ENCODE measurements around the gene CCDC30.
"Not testable (repeated sequence)": the region's sequence is repeated elsewhere in the genome, so short reads cannot be mapped to it uniquely, and the experiment has no call there.

CCDC30 gene

DNA sequence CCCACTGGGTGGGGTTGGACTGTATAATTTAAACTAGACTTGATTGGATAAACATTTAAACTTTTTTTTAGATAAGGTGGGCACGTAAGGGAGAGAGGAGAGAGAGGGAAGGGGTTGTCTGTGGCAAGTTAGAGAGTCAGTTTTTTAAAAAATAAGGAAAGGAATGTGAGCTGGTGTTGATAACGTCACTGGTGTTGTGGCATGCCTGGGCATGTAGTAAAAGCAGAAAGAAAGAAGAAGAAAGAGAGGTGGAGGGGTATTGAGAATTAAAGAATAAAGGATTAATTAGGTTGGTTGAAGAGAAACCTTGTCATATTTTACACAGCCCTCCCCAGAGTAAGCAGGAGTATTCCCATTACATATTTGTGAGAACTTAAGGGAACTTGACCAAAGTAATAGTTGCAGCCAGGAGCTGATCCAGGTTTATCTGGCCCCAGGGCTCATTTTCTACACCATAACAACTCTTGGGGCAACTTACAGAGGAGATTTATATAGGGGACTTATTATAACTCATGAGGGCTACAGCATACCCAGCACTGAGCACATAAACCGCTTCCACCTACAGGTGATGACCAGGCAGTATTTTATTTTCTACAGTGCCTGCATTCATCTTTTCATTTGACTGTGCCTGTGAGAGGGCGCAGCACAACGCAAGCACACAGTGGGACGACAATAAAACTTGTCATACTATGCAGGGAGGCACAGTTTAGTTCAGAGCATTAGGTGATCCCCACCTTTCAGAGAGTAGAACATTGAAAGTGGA is 70.2 kb downstream of the CCDC30 start:
- no peak for DNase-seq

DNA sequence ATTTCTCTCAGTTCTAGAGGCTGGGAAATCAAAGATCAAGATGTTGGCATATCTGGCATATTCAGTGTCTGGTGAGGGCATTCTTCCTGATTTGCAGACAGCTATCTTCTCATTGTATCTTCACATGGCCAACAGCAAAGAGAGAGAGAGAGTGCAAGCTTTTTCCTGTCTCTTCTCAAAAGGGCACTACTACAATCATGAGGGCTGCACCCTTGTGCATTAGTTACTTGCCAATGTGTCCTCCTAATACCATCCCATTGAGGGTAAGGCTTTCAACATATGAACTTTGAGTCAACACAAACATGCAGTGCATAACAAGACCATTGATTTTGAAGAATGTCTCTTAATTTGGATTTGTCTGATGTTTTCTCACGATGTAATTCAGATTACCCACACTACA is 78.0 kb downstream of the CCDC30 start:
- no peak for DNase-seq

DNA sequence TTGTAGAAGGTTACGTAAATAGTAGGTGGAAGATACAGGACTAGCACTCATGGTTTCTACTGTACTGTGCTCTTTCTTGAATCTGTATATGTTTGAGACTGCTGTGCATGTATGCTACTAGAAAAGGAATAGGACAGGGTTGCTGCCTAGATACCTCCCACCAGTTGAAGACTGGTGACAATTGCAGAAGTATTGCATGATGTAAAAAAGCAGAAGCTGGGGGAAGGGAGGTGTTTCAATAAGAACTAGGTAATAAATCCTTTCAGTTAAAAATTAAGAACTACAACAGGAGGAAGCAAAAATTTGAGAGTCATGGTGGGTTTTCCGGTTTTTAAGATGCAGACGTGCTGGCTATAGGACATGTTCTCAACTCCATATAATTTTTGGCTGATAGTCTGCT is 88.1 kb downstream of the CCDC30 start:
- no peak for DNase-seq

DNA sequence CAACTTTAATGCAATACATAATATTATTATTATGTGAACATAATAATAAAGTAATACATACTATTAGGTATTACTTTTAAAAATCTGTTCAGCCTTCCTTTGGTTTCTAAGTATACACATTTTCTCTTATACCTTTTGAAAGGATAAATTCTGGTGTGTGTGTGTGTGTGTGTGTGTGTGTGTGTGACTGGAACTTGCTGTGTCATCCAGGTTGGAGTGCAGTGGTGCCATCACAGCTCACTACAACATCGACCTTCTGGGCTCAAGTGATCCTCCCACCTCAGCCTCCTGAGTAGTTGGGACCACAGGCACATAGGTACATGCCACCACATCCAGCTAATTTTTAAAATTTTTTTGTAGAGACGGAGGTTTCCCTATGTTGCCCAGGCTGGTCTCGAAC is 88.5 kb downstream of the CCDC30 start:
- no peak for DNase-seq

DNA sequence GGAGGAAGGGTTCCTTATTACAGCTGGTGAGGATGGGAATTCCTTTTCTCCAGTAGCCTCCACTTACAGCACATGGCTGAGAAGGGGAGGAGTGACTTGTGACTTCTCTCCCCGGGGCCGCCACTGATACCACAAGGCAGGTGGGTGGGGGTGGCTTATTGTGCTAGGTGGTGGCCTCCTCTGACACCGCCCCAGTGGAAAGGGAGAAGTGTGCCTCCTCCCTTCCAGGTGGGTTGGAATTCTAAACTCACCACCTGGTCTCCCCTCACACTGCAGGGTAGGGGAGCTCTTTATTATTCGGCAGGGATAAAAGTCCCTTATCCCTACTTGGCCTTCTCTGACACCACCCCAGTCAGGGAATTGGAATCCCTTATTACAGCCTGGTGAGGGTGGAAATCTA is 89.5 kb downstream of the CCDC30 start:
- DNase-seq = no peak

DNA sequence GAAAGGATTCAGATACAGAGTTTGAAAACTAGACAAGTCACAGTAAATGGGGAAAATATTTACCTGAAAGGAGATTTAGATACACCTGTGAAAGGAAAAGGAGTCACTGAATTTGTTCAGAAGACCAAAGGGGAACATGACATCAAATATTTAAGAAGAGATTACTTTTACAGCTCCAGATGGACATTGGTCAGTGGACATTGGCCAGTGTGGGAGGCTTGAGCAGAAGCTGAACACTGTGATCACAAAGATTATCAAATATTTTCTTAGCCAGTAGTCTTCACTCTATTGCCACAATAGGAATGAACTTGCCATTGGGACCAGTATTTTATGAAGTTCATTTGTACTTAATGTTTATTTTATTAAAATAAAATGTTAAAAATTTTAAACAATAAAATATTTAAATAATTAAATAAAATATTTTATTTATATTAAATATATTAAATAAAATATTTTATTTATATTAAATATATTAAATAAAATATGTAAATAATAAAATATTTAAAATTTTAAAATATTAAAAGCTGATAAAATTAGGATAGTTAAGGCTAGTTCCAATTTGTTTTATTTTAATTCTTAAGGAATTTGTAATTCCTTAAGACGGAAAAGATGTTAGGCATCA is 94.3 kb downstream of the CCDC30 start:
- no peak for DNase-seq

DNA sequence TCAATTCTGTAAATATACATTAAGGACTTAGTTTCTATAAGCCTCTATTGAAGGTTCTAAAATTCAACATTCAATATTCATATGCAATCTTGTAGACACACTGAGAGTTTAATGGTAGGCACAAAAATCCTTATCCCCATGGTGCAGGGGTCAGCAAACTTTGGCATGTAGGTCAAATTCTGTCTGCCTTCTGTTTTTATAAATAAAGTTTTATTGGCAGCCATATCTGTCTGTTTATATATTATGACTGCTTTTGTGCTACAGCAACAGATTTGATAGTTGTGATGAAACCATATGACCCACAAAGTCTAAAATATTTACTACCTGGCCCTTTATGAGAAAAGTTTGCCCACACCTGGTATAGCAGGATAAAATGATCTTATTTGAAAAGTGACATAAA is 104.0 kb downstream of the CCDC30 start:
- no peak for DNase-seq

DNA sequence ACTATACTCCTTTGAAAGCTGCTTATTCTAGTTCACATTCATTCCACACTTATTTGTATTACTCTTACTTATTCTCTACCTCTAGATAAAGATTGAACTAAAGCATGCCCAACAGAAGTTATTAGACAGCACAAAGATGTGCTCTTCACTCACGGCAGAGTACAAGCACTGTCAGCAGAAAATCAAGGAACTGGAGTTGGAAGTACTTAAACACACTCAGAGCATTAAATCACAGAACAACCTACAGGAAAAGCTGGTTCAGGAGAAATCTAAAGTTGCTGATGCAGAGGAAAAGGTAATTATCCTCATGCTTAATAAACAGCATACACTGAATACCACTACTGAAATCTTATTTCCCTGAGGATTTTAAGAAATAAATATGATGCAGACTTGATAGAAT is 113.8 kb downstream of the CCDC30 start:
- DNase-seq = no peak

DNA sequence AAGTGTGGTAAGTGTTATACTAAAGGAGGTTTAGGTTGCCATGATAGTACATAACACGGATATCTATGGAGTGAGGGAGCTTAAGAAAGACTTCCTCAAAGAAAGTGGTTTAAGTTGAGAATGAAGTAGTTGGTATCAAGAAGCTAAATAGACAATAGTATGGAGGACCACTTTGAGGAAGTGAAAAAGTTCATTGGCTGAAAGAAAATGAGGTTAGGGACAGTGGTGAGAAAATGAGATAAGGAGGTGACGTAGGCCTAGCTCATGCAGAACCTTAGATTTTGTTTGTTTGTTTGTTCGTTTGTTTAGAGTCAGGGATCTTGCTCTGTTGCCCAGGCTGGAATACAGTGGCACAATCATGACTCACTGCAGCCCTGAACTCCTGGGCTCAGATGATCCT is 122.9 kb downstream of the CCDC30 start:
- no peak for DNase-seq

DNA sequence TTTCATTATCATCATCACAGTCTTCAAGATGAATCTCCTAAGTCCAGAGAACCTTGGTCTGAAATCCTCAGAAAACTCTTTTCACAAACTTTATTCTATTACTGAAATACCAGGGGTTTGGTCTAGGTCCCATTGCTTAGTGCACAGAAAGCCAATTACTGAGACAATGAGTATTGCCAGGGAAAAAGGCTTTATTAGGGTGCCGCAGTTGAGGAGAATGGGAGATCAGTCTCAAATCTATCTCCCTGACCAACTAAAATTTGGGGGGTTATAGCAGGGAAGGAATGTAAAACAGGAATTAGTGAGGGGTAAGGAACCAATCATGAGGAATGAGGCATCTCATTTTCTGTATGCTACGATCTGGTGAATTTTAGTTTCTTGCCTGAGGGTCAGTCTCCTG is 124.7 kb downstream of the CCDC30 start:
- no peak for DNase-seq

DNA sequence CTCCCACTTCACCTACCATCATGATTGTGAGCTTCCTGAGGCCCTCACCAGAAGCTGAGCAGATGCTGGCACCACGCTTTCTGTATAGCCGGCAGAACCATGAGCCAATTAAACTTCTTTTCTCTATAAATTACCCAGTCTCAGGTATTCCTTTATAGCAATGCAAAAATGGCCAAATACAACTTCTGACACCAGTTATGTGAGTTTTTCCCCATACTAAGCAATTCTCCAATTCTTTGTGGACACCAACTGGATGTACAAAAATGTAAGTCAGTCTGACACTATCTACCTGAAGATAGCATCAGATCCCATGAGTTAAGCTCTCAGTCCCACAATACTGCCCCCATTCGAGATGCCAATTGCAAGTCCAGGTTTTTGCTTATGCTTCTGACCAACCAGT is 129.7 kb downstream of the CCDC30 start:
- DNase-seq = no peak

DNA sequence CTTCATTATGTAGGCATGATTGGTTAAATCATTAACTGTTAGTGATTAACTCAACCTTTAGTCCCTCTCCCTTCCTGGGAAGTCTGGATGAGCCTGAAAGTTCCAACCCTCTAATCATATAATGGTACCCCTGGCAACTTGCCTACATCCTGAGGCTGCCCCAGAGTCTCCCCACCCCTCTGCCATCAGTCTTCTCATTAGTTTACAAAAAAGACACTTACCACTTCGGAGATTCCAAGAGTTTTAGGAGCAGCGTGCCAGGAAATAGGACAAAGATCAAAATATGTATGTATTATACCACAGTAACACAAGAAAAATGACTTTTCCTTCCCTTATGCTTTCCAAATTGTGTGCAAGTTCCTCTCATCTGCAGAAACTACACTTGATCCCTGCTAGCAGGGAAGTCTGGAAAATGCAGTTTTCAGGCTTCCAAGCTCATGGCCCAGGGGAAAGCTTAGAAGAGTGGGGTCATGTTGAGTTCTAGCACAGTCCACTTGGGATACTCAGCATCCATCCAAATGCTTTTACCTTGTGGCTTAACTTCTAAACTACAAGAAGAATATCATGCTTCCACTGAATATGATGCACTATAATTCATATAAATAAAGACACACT is 130.5 kb downstream of the CCDC30 start:
- no peak for DNase-seq

DNA sequence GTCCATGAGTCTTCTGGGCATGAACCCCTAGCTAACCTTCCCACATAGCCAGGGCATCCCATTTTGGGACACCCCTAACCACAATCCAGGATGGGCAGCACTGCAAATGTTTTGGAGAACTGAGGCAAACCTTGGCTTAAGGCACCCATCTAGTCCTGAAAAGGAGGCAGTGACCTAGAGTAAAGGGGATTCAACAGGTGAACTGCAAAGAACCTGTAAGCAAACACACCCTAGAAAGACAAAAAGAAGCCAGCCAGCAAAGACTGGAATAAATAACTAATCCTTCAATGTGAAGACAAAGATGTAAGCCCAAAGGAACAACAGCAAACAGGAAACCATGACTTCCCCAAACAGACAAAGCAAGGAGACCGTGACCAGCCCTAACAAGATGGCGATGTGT is 138.4 kb downstream of the CCDC30 start:
- DNase-seq = no peak

DNA sequence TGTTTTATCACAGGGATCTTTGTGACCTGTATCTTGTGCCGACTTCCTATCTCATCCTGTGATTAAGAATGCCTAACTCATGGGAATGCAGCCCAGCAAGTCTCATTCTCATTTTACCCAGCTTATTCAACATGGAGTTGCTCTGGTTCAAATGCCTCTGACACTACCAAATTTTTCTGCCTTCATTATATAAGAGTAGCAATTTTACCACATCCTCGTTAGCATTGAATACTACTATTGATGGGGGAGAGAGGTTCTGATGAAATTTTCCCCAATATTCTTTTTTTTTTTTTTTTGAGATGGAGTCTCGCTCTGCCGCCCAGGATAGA is 150.7 kb downstream of the CCDC30 start:
- no peak for DNase-seq

DNA sequence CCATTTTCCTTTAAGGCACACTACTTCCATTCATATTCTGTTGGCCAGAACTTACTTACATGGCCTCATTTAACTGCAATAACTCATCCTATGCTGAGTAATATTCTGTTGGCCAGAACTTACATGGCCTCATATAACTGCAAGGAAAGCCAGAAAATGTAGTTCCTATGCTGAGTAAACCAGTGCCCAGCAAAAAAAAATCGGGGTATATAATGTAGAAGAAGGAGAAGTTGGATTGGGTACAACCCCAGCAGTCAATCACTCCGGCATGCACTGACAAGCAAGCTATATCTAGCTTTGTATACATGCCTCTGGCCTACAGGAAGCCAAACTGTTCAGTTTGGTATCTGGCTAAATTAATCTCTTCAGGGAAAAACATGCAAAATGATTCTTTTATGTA is 155.8 kb downstream of the CCDC30 start:
- DNase-seq = no peak

DNA sequence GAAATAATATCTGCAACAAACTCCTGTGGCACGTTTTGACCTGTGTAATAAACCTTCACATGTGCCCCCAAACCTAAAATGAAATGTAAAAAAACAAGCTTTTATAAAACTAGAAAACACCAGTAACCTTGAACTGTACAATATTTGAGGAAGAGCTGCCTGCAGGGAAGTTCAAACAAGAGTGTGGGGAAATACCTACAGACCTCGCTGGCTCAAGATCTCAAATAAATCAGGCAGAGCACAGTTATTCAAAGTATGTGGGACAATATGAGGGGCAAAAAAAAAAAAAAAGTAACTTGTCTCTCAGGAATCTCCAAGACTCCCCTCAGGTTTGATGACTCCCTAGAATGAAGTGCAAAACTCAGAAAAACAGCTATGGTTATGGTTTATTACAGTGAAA is 157.2 kb downstream of the CCDC30 start:
- no peak for DNase-seq

DNA sequence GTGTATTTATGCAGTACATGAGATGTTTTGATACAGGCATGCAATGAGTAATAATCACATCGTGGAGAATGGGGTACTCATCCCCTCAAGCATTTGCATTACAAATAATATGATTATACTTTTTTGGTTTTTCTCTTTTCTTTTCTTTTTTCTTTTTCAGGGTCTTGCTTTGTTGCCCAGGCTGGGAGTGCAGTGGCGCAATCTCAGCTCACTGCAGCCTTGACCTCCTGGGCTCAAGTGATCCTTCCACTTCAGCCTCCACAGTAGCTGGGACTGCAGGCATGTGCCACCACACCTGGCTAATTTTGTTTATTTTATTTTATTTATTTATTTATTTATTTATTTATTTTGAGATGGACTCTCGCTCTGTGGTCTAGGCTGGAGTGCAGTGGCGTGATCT is 158.1 kb downstream of the CCDC30 start:
- DNase-seq = not testable (repeated sequence)

DNA sequence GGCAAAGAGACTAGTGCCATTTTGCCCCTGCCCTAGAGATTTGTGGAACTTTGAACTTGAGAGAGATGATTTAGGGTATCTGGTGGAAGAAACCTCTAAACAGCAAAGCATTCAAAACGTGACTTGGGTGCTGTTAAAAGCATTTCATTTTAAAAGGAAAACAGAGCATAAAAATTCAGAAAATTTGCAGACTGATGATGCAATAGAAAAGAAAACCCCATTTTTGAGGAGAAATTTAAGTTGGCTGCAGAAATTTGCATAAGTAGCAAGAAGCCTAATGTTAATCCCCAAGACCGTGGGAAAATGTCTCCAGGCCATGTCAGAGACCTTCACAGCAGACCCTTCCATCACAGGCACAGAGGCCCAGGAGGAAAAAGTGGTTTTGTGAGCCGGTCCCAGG is 164.1 kb downstream of the CCDC30 start:
- not testable (repeated sequence) for DNase-seq

DNA sequence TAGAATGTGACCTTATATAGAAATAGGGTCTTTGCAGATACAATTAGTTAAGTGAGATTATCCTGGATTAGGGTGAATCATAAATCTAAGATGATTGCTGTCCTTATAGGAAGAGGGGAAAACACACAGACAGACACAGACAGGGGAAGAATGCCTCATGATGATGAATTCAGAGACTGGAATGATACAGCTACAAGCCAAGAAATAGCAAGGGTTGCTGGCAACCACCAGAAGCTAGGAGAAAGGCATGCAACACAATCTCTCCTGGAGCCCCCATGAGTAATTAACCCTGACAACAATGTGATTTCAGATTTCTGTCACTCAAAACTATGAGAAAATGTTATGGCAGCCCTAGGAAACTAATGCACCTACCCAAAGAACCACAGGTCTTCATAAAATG is 176.0 kb downstream of the CCDC30 start:
- DNase-seq = no peak

DNA sequence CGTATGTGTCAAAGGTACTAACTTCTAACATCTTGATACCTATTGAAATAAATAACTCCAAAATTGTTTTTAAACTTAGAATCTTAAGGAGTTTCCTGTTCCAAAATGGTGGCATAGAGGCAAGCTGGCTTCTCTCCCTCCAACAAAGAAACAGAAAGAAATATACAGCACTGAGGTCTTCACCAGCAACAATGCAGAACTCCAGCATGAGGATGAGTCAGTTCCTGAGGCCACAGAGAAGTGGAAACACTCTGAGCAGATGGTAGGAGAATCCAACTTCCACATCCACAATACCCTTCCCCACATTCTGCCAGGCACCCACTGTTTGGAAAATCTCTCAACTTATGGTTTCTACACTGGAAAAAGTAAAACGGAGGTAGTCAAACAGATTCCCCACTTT is 183.0 kb downstream of the CCDC30 start:
- no peak for DNase-seq

DNA sequence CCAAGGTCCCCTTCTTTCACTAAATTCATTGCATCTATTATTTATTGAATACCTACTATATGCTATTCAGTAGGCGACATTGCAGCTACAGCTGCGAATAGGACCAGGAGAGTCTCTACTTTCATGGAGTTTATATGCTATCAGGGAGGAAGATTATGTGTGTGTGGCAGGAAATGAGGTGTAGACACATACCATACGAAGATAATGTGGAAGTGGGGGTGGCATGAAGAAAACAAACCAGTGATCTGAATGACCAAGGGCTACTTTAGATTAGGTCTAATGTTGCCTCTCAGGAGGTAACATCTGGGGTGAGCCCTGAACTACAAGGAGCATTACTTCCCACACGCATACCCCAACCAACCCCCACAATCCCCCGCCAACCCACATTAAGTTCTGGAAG is 194.1 kb downstream of the CCDC30 start:
- DNase-seq = no peak

DNA sequence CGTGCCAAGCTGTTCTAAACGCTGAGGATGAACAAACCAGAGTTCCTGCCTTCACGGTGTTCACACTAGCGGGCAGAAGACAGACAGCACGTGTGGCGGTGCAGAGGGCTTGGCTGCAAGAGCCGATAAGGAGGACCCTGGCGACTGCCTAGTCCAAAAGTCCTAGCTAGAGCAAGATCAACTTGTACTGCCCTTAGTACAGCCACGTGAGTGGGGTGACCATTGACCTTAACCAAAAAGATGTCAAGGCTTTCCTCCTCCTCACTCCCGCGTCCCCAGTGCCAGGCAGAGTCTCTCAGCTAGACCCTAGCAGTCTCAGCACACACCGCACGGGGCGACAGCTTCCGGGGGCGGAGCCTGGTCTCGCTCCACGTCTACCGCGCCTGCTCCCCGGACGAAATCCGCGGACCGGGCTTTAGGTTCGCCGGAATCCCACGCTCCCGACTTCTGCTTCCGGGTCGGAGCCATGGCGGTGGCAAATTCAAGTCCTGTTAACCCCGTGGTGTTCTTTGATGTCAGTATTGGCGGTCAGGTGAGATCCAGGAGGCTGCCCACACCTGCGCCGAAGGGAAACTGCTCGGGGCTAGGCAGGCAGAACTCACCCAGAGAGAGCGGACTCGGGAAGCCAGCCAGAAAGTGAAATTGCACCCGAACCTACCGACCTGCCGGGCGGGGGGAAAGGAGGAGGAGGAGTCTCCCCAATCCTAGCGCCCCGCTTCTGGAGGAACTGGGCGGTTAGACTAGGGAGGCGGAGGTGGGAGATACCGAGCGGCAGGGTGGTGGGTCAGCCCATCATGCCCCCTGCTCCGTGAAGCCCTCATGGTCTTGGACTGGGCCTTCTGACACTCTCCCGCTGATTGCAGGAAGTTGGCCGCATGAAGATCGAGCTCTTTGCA is 195.1 kb downstream of the CCDC30 start, which contains the start of gene PPIH:
TSS of gene PPIH (plus strand) at position 443 of the 896 bp plus-strand sequence. CDS start at position 467, 24 bp downstream.
- DNase-seq = peak; percentile 90

DNA sequence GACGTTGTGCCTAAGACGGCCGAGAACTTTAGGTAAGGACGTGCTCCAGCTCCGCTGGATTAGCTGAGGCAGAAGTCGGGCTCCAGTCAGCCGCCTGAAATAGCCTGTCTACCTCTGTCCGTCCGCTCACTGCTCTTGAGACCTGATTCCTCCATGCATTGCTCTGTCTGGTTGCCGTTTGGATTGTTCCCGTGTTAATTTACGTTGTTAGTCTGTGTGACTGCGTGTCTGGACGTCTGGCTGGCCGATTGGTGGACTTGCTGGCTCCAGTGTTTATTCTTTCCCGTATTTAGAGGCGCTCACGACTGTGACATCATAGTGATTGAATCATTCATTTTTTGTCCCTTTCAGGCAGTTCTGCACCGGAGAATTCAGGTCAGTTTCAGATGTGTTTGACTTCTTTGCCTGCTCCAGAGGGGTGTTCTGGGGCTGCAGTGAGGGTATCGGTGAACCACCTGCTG is 195.8 kb downstream of the CCDC30 start:
- DNase-seq = no peak
